ENCODE measurements around the gene HSF2. TPM values are rescaled to one million over a fixed set of nuclear protein-coding genes. Genes with fewer than 3 reads are reported as not detected.
"Not testable (repeated sequence)": the region's sequence is repeated elsewhere in the genome, so short reads cannot be mapped to it uniquely, and the experiment has no call there.

The HSF2 gene
- total RNA-seq, 4 donors from 2014 or later = 44.2 to 92.1 (median 68.3) TPM

GRCh38 chr6:122452509-122452908, 53.1 kb downstream of the HSF2 start:
- DNase-seq = no peak
- Histone ChIP-seq H3K36me3 (peaks cover 0 to 78% of the 10 kb centered on the region in 2 donors), H3K27me3 (no peaks in the 10 kb centered on the region), H3K27ac (no peak overlapping the region), H3K4me1 (peaks cover 9 to 10% of the 10 kb centered on the region in 2 donors), H3K4me3 (no peak overlapping the region), H3K9me3 (no peaks in the 10 kb centered on the region)
- TF ChIP-seq CTCF (IDR thresholded peaks at IDR 0.05 in 4 of 5, conservative IDR thresholded peaks at IDR 0.05 in 1 of 5) = no peak
- TF ChIP-seq POLR2A (IDR thresholded peaks at IDR 0.05) = no peak
- ATAC-seq = no peak
- in situ Hi-C loops (cut with MboI; ENCODE audit: low sequenced_read_pairs in 4 of 4) = no loop called here
- intact Hi-C loops (cut with DNase I; ENCODE audit: low total_unique reads) = no loop called here

GRCh38 chr6:122454673-122455072, 55.2 kb downstream of the HSF2 start:
- Histone ChIP-seq H3K9me3 (no peaks in the 10 kb centered on the region), H3K27ac (no peak overlapping the region), H3K36me3 (peaks cover 0 to 59% of the 10 kb centered on the region in 2 donors), H3K27me3 (no peaks in the 10 kb centered on the region), H3K4me1 (peaks cover 24% of the 10 kb centered on the region in 2 donors), H3K4me3 (no peak overlapping the region)
- ATAC-seq = no peak
- in situ Hi-C loops (cut with MboI; ENCODE audit: low sequenced_read_pairs in 4 of 4) (no loop called here), intact Hi-C loops (cut with DNase I; ENCODE audit: low total_unique reads) (no loop called here)
- no peak for TF ChIP-seq POLR2A (IDR thresholded peaks at IDR 0.05)
- no peak for TF ChIP-seq CTCF (IDR thresholded peaks at IDR 0.05 in 4 of 5, conservative IDR thresholded peaks at IDR 0.05 in 1 of 5)
- no peak for DNase-seq

- ATAC-seq; H3K9me3 ChIP-seq; H3K27ac ChIP-seq; intact Hi-C loops (cut with DNase I; ENCODE audit: low total_unique reads); H3K4me3 ChIP-seq; H3K27me3 ChIP-seq; in situ Hi-C loops (cut with MboI; ENCODE audit: low sequenced_read_pairs in 4 of 4); DNase-seq: not testable (repeated sequence)
- Histone ChIP-seq H3K36me3 (peaks cover 0 to 54% of the 10 kb centered on the region in 2 donors), H3K4me1 (peaks cover 28 to 29% of the 10 kb centered on the region in 2 donors)
Measured at GRCh38 chr6:122455116-122455515, 55.7 kb downstream of the HSF2 start.

GRCh38 chr6:122458087-122458486, 58.6 kb downstream of the HSF2 start:
- in situ Hi-C loops (cut with MboI; ENCODE audit: low sequenced_read_pairs in 4 of 4) (no loop called here), intact Hi-C loops (cut with DNase I; ENCODE audit: low total_unique reads) (no loop called here)
- Histone ChIP-seq H3K9me3 (no peaks in the 10 kb centered on the region), H3K27ac (no peak overlapping the region), H3K36me3 (peaks cover 0 to 33% of the 10 kb centered on the region in 2 donors), H3K4me1 (peaks cover 52 to 55% of the 10 kb centered on the region in 2 donors), H3K4me3 (no peak overlapping the region), H3K27me3 (no peaks in the 10 kb centered on the region)
- TF ChIP-seq POLR2A (IDR thresholded peaks at IDR 0.05) (no peak), CTCF (IDR thresholded peaks at IDR 0.05 in 4 of 5, conservative IDR thresholded peaks at IDR 0.05 in 1 of 5) (no peak)
- DNase-seq = no peak
- ATAC-seq = no peak

- TF ChIP-seq POLR2A (IDR thresholded peaks at IDR 0.05) (no peak), CTCF (IDR thresholded peaks at IDR 0.05 in 4 of 5, conservative IDR thresholded peaks at IDR 0.05 in 1 of 5) (no peak)
- in situ Hi-C loops (cut with MboI; ENCODE audit: low sequenced_read_pairs in 4 of 4) (no loop called here), intact Hi-C loops (cut with DNase I; ENCODE audit: low total_unique reads) (no loop called here)
- Histone ChIP-seq H3K27ac (no peak overlapping the region), H3K36me3 (peaks cover 0 to 24% of the 10 kb centered on the region in 2 donors), H3K27me3 (no peaks in the 10 kb centered on the region), H3K9me3 (no peaks in the 10 kb centered on the region), H3K4me1 (peaks cover 59 to 64% of the 10 kb centered on the region in 2 donors), H3K4me3 (no peak overlapping the region)
- ATAC-seq = no peak
- no peak for DNase-seq
Measured at GRCh38 chr6:122459240-122459639, 59.8 kb downstream of the HSF2 start.

GRCh38 chr6:122459865-122460416, 60.5 kb downstream of the HSF2 start:
- in situ Hi-C loops (cut with MboI; ENCODE audit: low sequenced_read_pairs in 4 of 4); H3K27me3 ChIP-seq; ATAC-seq; H3K9me3 ChIP-seq; DNase-seq; H3K4me3 ChIP-seq; H3K27ac ChIP-seq; intact Hi-C loops (cut with DNase I; ENCODE audit: low total_unique reads): not testable (repeated sequence)
- Histone ChIP-seq H3K36me3 (peaks cover 0 to 17% of the 10 kb centered on the region in 2 donors), H3K4me1 (peaks cover 66 to 71% of the 10 kb centered on the region in 2 donors)
